GM10266 (cell line): Measurements from ENCODE around the gene MEX3C.

Experiments used
- DNase-seq: peaks from one replicate; pipeline ENCODE4 v3.0.0; 2012; ENCODE audit errors: extremely low spot score
- CTCF ChIP-seq: IDR thresholded peaks from 2 replicates; pipeline ENCODE4 v1.5.1; 2012; ENCODE audit warnings: mild to moderate bottlenecking, low read depth; ENCODE audit not compliant: control insufficient read depth, insufficient read depth; ENCODE audit errors: missing control alignments

The MEX3C gene

GRCh38 chr18:51164761-51165281 lies 32.7 kb downstream of the MEX3C start:
- DNase-seq = no peak

GRCh38 chr18:51164342-51164741 lies 33.1 kb downstream of the MEX3C start:
- no peak for DNase-seq
- TF ChIP-seq CTCF = no peak

More at GRCh38 chr18:51164761-51165281, 32.7 kb downstream of the MEX3C start:
- TF ChIP-seq CTCF = no peak

- TF ChIP-seq CTCF = no peak
- no peak for DNase-seq
These were observed 33.9 kb downstream of the MEX3C start for GRCh38 chr18:51163543-51163942.

- no peak for DNase-seq
- TF ChIP-seq CTCF = no peak
These were observed 34.9 kb downstream of the MEX3C start for GRCh38 chr18:51162617-51163016.

- no peak for TF ChIP-seq CTCF
- no peak for DNase-seq
These were observed 36.8 kb downstream of the MEX3C start for GRCh38 chr18:51160646-51161045.

GRCh38 chr18:51157215-51157614 lies 40.3 kb downstream of the MEX3C start:
- no peak for TF ChIP-seq CTCF
- no peak for DNase-seq

GRCh38 chr18:51154431-51155063 lies 42.9 kb downstream of the MEX3C start:
- DNase-seq = no peak
- no peak for TF ChIP-seq CTCF
